Kidney (tissue), 14 donors: Measurements from ENCODE around the gene FBN2. TPM values are rescaled to one million over a fixed set of nuclear protein-coding genes. Genes with fewer than 3 reads are reported as not detected.

ENCODE experiments used
- DNase-seq, 5 donors: peaks; one replicate each; pipeline ENCODE4 v3.0.0-alpha.2; 2013 to 2020
- FAIRE-seq: peaks from 2 replicates; lab custom pipeline; 2012; peaks lifted over from hg19 to GRCh38; lab: Jason Lieb, UNC
- H3K27ac ChIP-seq, 2 donors: one replicate each; pipeline ENCODE4 v1.7.0; 2013; ENCODE audit warnings: low read depth in 2 of 2, low read length in 2 of 2, inconsistent platforms in 1 of 2
- H3K27me3 ChIP-seq: one replicate; pipeline ENCODE4 v1.7.1; 2013; ENCODE audit warnings: low read length, inconsistent platforms; ENCODE audit not compliant: control insufficient read depth, insufficient read depth
- H3K36me3 ChIP-seq, 3 donors: one replicate each; pipeline versions ENCODE4 v1.7.0 to v1.7.1; 2013; ENCODE audit warnings: low read length in 3 of 3, control low read depth in 1 of 3, inconsistent platforms in 1 of 3; ENCODE audit not compliant: insufficient read depth in 3 of 3, control insufficient read depth in 2 of 3
- H3K4me1 ChIP-seq, 3 donors: one replicate each; pipeline versions ENCODE4 v1.7.0 to v1.7.1; 2013; ENCODE audit warnings: low read length in 3 of 3, inconsistent platforms in 1 of 3, low read depth in 1 of 3; ENCODE audit not compliant: control insufficient read depth in 2 of 3, insufficient read depth in 2 of 3
- H3K4me3 ChIP-seq, 3 donors: one replicate each; pipeline versions ENCODE4 v1.7.0 to v1.8.1; 2013; ENCODE audit warnings: low read length in 3 of 3, control low read depth in 1 of 3, inconsistent platforms in 1 of 3
- H3K9ac ChIP-seq, 3 donors: one replicate each; pipeline versions ENCODE4 v1.7.0 to v1.7.1; 2013; ENCODE audit warnings: low read length in 3 of 3, control low read depth in 1 of 3, inconsistent platforms in 1 of 3
- H3K9me3 ChIP-seq, 3 donors: one replicate each; pipeline versions ENCODE4 v1.7.0 to v1.7.1; 2013; ENCODE audit warnings: low read length in 3 of 3, control low read depth in 1 of 3, inconsistent platforms in 1 of 3; ENCODE audit not compliant: control insufficient read depth in 2 of 3, insufficient read depth in 1 of 3
- CTCF ChIP-seq: IDR thresholded peaks from 3 replicates; pipeline ENCODE4 v1.5.1; 2012; ENCODE audit warnings: mild to moderate bottlenecking, moderate library complexity, borderline replicate concordance; ENCODE audit not compliant: insufficient read depth; ENCODE audit errors: extremely low read depth
- intact Hi-C: fragments of 100-400 bp; cut with DNase I; formaldehyde crosslinking; loops from one replicate; pipeline ENCODE4 v1.11.1; 2022
- polyA plus RNA-seq: library from polyadenylated mRNA; stranded (reverse); fragments of 350-450 nt; fragmentation: Illumina TruSeq; extraction: RNeasy Lipid Tissue Mini Kit (QIAGEN cat#74804); gene quantifications from one replicate; pipeline ENCODE4 v1.2.3, GENCODE V29; 2014; ENCODE audit warnings: low read depth, low replicate concordance; ENCODE audit not compliant: insufficient read depth
- total RNA-seq: library from RNA; stranded (reverse); fragmentation: NEBNext Ultra II Directional; extraction: Animal tissue kit (Norgen Biotek cat#: 25700); gene quantifications from one replicate; pipeline ENCODE4 v1.2.1, GENCODE V29; 2021
- donor health status: control.
- donor health status: control.
- donor health status: control.
- donor health status: control.
- donor health status: control.
- donor health status: DM: yes; HTN: yes; CAD: no.
- donor health status: Normal renal cell carcinoma (clear cell type).

FBN2 gene
- total and polyA plus RNA-seq, 2 donors from 2014 or later = 0.11 to 1.0 TPM

GRCh38 chr5:128535251-128535650 lies 2.8 kb downstream of the FBN2 start:
- intact Hi-C loops = no loop called here
- no peak for FAIRE-seq
- no peak overlapping the region for H3K27ac ChIP-seq

GRCh38 chr5:128534726-128535125 lies 3.3 kb downstream of the FBN2 start:
- no peak for FAIRE-seq
- Histone ChIP-seq H3K36me3 (no peaks in the 10 kb centered on the region), H3K9me3 (peaks cover 0 to 2% (median 0%) of the 10 kb centered on the region in 3 donors), H3K4me3 (peak overlapping the region in 1 of 3 donors; percentile 8), H3K4me1 (no peaks in the 10 kb centered on the region), H3K27ac (no peak overlapping the region), H3K9ac (no peak overlapping the region), H3K27me3 (no peaks in the 10 kb centered on the region)
- DNase-seq = peak in 4 of 5 donors; percentile 15 to 55 (median 39)
- intact Hi-C loops = no loop called here
- TF ChIP-seq CTCF = no peak

More at GRCh38 chr5:128535251-128535650, 2.8 kb downstream of the FBN2 start:
- H3K9ac ChIP-seq = no peak overlapping the region
- TF ChIP-seq CTCF = no peak
- no peaks in the 10 kb centered on the region for H3K27me3 ChIP-seq
- H3K9me3 ChIP-seq = peaks cover 0 to 2% (median 0%) of the 10 kb centered on the region in 3 donors
- H3K4me3 ChIP-seq = peak overlapping the region in 1 of 3 donors; percentile 14
- no peaks in the 10 kb centered on the region for H3K4me1 ChIP-seq
- no peaks in the 10 kb centered on the region for H3K36me3 ChIP-seq
- DNase-seq = no peak

- peaks cover 0 to 2% (median 0%) of the 10 kb centered on the region in 3 donors for H3K9me3 ChIP-seq
- no peak overlapping the region for H3K9ac ChIP-seq
- H3K4me3 ChIP-seq = no peak overlapping the region
- DNase-seq (no peak), FAIRE-seq (no peak)
- no peak for TF ChIP-seq CTCF
- no peaks in the 10 kb centered on the region for H3K4me1 ChIP-seq
- no peaks in the 10 kb centered on the region for H3K27me3 ChIP-seq
- intact Hi-C loops = no loop called here
- no peak overlapping the region for H3K27ac ChIP-seq
- no peaks in the 10 kb centered on the region for H3K36me3 ChIP-seq
Measured at GRCh38 chr5:128532776-128533175, 5.3 kb downstream of the FBN2 start.

GRCh38 chr5:128532127-128532526 lies 5.9 kb downstream of the FBN2 start:
- H3K9me3 ChIP-seq = peaks cover 0 to 2% (median 0%) of the 10 kb centered on the region in 3 donors
- no peak overlapping the region for H3K9ac ChIP-seq
- intact Hi-C loops = no loop called here
- FAIRE-seq (no peak), DNase-seq (no peak)
- H3K27ac ChIP-seq = no peak overlapping the region
- no peaks in the 10 kb centered on the region for H3K36me3 ChIP-seq
- no peaks in the 10 kb centered on the region for H3K4me1 ChIP-seq
- H3K4me3 ChIP-seq = no peak overlapping the region
- no peak for TF ChIP-seq CTCF
- no peaks in the 10 kb centered on the region for H3K27me3 ChIP-seq
